B cell (primary cell): ENCODE measurements around the gene BIRC5.

ENCODE experiments used
- CTCF ChIP-seq: fragments of 200-600 bp; IDR thresholded peaks from one replicate; pipeline ENCODE4 v1.8.0; 2022; ENCODE audit warnings: antibody characterized with exemption, mild to moderate bottlenecking
- EZH2 ChIP-seq: IDR thresholded peaks from 2 replicates; pipeline ENCODE4 v1.6.1; 2012; ENCODE audit warnings: borderline replicate concordance, low read depth, mild to moderate bottlenecking, moderate library complexity, low read length; ENCODE audit not compliant: insufficient read depth, poor library complexity, severe bottlenecking

GRCh38 chr17:78174870-78175642, 39.0 kb upstream of the BIRC5 start:
- TF ChIP-seq EZH2, result no peak
- no peak for TF ChIP-seq CTCF
